Erythroblast (primary cell): ENCODE data around the gene NINJ2.

Experiments used
- GATA1 ChIP-seq: IDR thresholded peaks from 2 replicates; pipeline ENCODE4 v1.6.1; 2011; ENCODE audit warnings: low read depth, mild to moderate bottlenecking, control low read depth, low read length, moderate library complexity
- POLR2A ChIP-seq: IDR thresholded peaks from 2 replicates; pipeline ENCODE4 v1.6.1; 2011; ENCODE audit warnings: mild to moderate bottlenecking, low read length

- TF ChIP-seq POLR2A (no peak), GATA1 (no peak)
Observed at GRCh38 chr12:558580-558979, 104.7 kb downstream of the NINJ2 start.
